Measurements from ENCODE around the gene BASP1. TPM values are rescaled to one million over a fixed set of nuclear protein-coding genes. Genes with fewer than 3 reads are reported as not detected.
A peak's percentile ranks its signal among the peaks of the same experiment; 100 is the strongest.
"Not testable (repeated sequence)": the region's sequence is repeated elsewhere in the genome, so short reads cannot be mapped to it uniquely, and the experiment has no call there.

The BASP1 gene
- total RNA-seq, 2 donors from 2014 or later: 60.3 to 63.0 TPM

- no peak overlapping the region for H3K27ac ChIP-seq (ENCODE audit: low read depth, low read length)
- peaks cover 2% of the 10 kb centered on the region for H3K36me3 Mint-ChIP-seq (ENCODE audit: low read depth)
- H3K9me3 ChIP-seq (ENCODE audit: control insufficient read depth, low read length): no peaks in the 10 kb centered on the region
- H3K4me1 Mint-ChIP-seq: peaks cover 34% of the 10 kb centered on the region
- WGBS, 2 experiments (ENCODE audit: insufficient coverage in 1 of 2, insufficient read length in 1 of 2): 92 to 96% methylated on average over 10 to 11 of the region's 12 CpGs
- no peak overlapping the region for H3K4me3 ChIP-seq (ENCODE audit: low read length)
- H3K4me1 ChIP-seq (ENCODE audit: control insufficient read depth, insufficient read depth, low read length): peaks cover 17% of the 10 kb centered on the region
- TF ChIP-seq CTCF (conservative IDR thresholded peaks at IDR 0.05): no peak
- no peaks in the 10 kb centered on the region for H3K27me3 ChIP-seq (ENCODE audit: control insufficient read depth, insufficient read depth, low read length, poor library complexity, severe bottlenecking)
- DNase-seq: no peak
- peaks cover 9% of the 10 kb centered on the region for H3K36me3 ChIP-seq (ENCODE audit: control insufficient read depth, insufficient read depth, low read length)
- H3K9ac ChIP-seq (ENCODE audit: extremely low read depth, low read length, poor library complexity, severe bottlenecking): no peak overlapping the region
- H3K9me3 Mint-ChIP-seq: no peaks in the 10 kb centered on the region
- no peak overlapping the region for H3K27ac Mint-ChIP-seq
- no peaks in the 10 kb centered on the region for H3K27me3 Mint-ChIP-seq (ENCODE audit: insufficient read depth)
- H3K4me3 Mint-ChIP-seq: no peak overlapping the region
Measured at GRCh38 chr5:17243287-17244063, 26.0 kb downstream of the BASP1 start.

GRCh38 chr5:17249029-17249634 lies 31.7 kb downstream of the BASP1 start:
- Mint-ChIP-seq H3K4me3 (no peak overlapping the region), H3K4me1 (peaks cover 16% of the 10 kb centered on the region), H3K27ac (no peak overlapping the region), H3K36me3 (ENCODE audit: low read depth) (peaks cover 12% of the 10 kb centered on the region), H3K9me3 (no peaks in the 10 kb centered on the region), H3K27me3 (ENCODE audit: insufficient read depth) (no peaks in the 10 kb centered on the region)
- Histone ChIP-seq H3K36me3 (ENCODE audit: control insufficient read depth, insufficient read depth, low read length) (peaks cover 21% of the 10 kb centered on the region), H3K4me1 (ENCODE audit: control insufficient read depth, insufficient read depth, low read length) (peaks cover 12% of the 10 kb centered on the region), H3K9ac (ENCODE audit: extremely low read depth, low read length, poor library complexity, severe bottlenecking) (no peak overlapping the region), H3K9me3 (ENCODE audit: control insufficient read depth, low read length) (no peaks in the 10 kb centered on the region), H3K4me3 (ENCODE audit: low read length) (no peak overlapping the region), H3K27me3 (ENCODE audit: control insufficient read depth, insufficient read depth, low read length, poor library complexity, severe bottlenecking) (no peaks in the 10 kb centered on the region), H3K27ac (ENCODE audit: low read depth, low read length) (no peak overlapping the region)
- DNase-seq: no peak
- peak; percentile 27 for TF ChIP-seq CTCF (conservative IDR thresholded peaks at IDR 0.05)
- WGBS, 2 experiments (ENCODE audit: insufficient coverage in 1 of 2, insufficient read length in 1 of 2): 91 to 100% methylated on average over 1 to 3 of the region's 3 CpGs

DNA sequence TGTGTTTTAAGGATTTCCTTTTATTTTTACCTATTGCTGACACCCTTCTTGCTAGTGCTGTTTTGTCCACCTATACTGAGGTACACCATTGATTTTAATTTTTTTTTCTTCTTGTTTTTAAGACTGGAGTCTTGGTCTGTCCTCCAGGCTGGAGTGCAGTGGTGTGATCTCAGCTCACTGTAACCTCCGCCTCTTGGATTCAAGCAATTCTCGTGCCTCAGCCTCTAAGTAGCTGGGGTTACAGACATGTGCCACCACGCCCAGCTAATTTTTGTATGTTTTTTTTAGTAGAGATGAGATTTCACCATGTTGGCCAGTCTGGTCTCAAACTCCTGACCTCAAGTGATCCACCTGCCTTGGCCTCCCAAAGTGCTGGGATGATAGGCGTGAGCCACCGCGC lies 32.4 kb downstream of the BASP1 start:
- H3K36me3 ChIP-seq (ENCODE audit: control insufficient read depth, insufficient read depth, low read length): peaks cover 28% of the 10 kb centered on the region
- not testable (repeated sequence) for H3K27me3 ChIP-seq (ENCODE audit: control insufficient read depth, insufficient read depth, low read length, poor library complexity, severe bottlenecking); H3K9me3 Mint-ChIP-seq; DNase-seq; H3K9ac ChIP-seq (ENCODE audit: extremely low read depth, low read length, poor library complexity, severe bottlenecking); H3K27me3 Mint-ChIP-seq (ENCODE audit: insufficient read depth); H3K4me3 ChIP-seq (ENCODE audit: low read length); H3K4me1 ChIP-seq (ENCODE audit: control insufficient read depth, insufficient read depth, low read length); H3K4me3 Mint-ChIP-seq; H3K27ac Mint-ChIP-seq; H3K9me3 ChIP-seq (ENCODE audit: control insufficient read depth, low read length); H3K27ac ChIP-seq (ENCODE audit: low read depth, low read length)
- WGBS, 2 experiments (ENCODE audit: insufficient coverage in 1 of 2, insufficient read length in 1 of 2): 89 to 94% methylated on average over 5 to 6 of the region's 6 CpGs
- Mint-ChIP-seq H3K36me3 (ENCODE audit: low read depth) (peaks cover 17% of the 10 kb centered on the region), H3K4me1 (peaks cover 19% of the 10 kb centered on the region)
